Stimulated activated memory B cell treated with anti-CD40 and anti-IgM and Interleukin-4, amounts not matched to agents 10 μg/mL and 1 μg/mL and 100 μg/mL, for 72 hours (primary cell): Measurements from ENCODE around the gene PPP1R12A.

Experiments used
- ATAC-seq: fragments of 150-1000 bp; cut with Tn5 transposase; 2 replicates; pipeline ENCODE4 v1.10.0; 2021
- H3K27ac Mint-ChIP-seq: one replicate; pipeline ENCODE4 v1.8.0; 2022; ENCODE audit warnings: mild to moderate bottlenecking, mixed read lengths
- H3K27me3 Mint-ChIP-seq: one replicate; pipeline ENCODE4 v1.8.0; 2022; ENCODE audit warnings: mixed read lengths
- H3K36me3 Mint-ChIP-seq: one replicate; pipeline ENCODE4 v1.8.0; 2022; ENCODE audit warnings: mixed read lengths
- H3K4me1 Mint-ChIP-seq: one replicate; pipeline ENCODE4 v1.8.0; 2022; ENCODE audit warnings: mixed read lengths
- H3K4me3 Mint-ChIP-seq: one replicate; pipeline ENCODE4 v1.8.0; 2022; ENCODE audit warnings: mild to moderate bottlenecking, moderate library complexity, mixed read lengths
- H3K9me3 Mint-ChIP-seq: one replicate; pipeline ENCODE4 v1.8.0; 2022; ENCODE audit warnings: mixed read lengths

Gene PPP1R12A

DNA sequence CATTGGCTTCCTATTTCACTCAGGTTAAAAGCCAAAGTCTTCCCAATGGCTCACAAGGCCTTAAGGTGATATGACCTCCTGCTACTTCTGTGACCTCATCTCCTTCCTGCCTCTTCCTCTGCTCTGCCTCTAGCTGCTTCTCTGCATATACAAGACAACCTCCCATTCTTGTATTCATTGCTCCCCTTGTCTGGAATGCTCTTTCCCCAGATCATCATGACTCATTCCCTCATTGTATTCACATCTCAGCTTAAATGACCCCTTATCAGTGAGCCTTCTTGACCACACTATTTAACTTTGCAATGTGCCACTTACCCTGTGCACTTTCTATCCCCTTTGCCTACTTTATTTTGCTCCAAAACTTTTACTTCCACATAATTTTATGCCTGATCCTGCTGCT is 90.2 kb downstream of the PPP1R12A start:
- Mint-ChIP-seq H3K4me1 (peaks cover 17% of the 10 kb centered on the region), H3K27me3 (no peaks in the 10 kb centered on the region), H3K36me3 (peaks cover 66% of the 10 kb centered on the region), H3K9me3 (peaks cover 8% of the 10 kb centered on the region), H3K4me3 (no peak overlapping the region), H3K27ac (no peak overlapping the region)
- no peak for ATAC-seq

DNA sequence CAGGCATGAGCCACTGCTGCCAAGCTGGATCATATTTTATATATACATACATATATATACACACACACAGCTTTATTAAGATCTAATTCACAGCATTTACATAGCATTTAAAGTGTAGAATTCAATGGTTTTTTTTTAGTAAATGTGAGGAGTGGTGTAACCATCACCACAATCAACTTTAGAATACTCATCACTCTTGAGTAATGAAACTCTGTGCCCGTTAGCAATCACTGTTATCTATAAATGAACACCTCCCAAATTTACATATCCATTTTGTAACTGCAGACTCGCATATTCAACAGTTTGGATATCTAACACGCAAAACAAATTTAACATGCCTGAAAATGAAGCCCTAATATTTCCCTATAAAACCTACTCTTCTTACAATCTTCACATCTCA is 90.9 kb downstream of the PPP1R12A start:
- H3K27ac Mint-ChIP-seq, result no peak overlapping the region
- H3K4me3 Mint-ChIP-seq, result no peak overlapping the region
- no peaks in the 10 kb centered on the region for H3K27me3 Mint-ChIP-seq
- H3K36me3 Mint-ChIP-seq, result peaks cover 73% of the 10 kb centered on the region
- ATAC-seq, result no peak
- H3K4me1 Mint-ChIP-seq, result peaks cover 12% of the 10 kb centered on the region
- H3K9me3 Mint-ChIP-seq, result peaks cover 11% of the 10 kb centered on the region

DNA sequence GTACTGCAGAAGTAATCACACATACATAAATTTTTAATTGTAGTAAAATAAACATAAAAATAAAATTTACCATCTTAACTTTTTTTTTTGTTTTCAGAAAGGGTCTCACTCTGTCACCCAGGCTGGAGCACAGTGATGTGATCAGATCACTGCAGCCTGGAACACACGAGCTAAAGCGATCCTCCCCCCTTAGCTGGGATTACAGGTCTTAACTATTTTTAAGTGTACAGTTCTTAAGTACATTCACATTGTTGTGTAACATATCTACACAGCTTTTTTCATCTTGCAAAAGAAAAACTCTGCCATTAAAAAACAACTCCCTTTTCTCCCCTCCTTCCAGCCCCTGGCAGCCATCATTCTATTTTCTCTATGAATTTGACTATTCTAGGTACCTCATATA is 92.3 kb downstream of the PPP1R12A start:
- no peaks in the 10 kb centered on the region for H3K27me3 Mint-ChIP-seq
- ATAC-seq, result no peak
- peaks cover 14% of the 10 kb centered on the region for H3K4me1 Mint-ChIP-seq
- no peak overlapping the region for H3K4me3 Mint-ChIP-seq
- peaks cover 84% of the 10 kb centered on the region for H3K36me3 Mint-ChIP-seq
- H3K9me3 Mint-ChIP-seq, result peaks cover 18% of the 10 kb centered on the region
- no peak overlapping the region for H3K27ac Mint-ChIP-seq

DNA sequence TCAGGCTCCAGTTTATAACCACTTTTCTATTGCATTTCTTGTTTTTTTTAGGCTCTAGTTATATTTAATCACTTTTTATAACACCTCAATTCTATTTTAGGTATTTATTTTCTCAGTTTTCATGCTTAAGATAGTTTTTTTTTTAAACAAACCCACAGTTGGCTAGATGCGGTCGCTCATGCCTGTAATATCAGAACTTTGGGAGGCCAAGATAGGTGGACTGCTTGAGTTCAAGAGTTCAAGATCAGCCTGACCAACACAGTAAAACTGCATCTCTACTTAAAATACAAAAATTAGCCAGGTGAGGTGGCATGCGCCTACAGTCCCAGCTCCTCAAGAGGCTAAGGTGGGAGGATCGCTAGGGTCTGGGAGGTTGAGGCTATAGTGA is 93.0 kb downstream of the PPP1R12A start:
- Mint-ChIP-seq H3K27ac (no peak overlapping the region), H3K9me3 (peaks cover 18% of the 10 kb centered on the region), H3K36me3 (peaks cover 78% of the 10 kb centered on the region), H3K4me1 (peaks cover 10% of the 10 kb centered on the region), H3K4me3 (no peak overlapping the region), H3K27me3 (no peaks in the 10 kb centered on the region)
- ATAC-seq, result no peak

DNA sequence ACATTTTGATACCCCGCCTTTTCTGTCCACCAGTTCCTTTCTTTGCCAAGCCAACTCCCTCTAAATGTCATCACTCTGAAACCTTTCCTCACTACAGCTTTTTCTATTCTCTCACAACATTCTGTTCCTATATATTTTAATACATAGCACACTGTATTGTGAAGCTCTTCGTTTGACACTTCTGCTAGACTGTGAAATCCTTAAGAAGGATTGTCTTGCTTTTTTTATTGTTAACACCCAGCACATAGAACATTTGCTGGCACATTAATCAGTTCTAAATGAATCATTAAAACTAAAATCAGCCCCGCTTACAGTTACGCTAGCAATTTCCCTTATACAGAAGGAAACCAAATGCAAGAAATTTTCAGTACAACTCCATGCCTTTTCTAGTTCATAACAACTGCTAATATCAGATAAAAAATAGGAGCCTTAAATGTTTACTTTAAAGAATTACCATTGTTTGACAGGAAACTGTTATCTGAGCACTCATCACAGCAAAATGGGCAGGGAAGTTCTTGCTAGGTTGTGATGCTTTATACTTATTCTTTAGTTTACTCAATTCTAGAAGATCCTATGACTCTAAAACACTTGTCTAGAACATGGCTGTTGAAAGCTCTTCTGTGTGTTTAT is 93.5 kb downstream of the PPP1R12A start:
- peaks cover 10% of the 10 kb centered on the region for H3K4me1 Mint-ChIP-seq
- H3K9me3 Mint-ChIP-seq, result peaks cover 18% of the 10 kb centered on the region
- no peak overlapping the region for H3K4me3 Mint-ChIP-seq
- H3K36me3 Mint-ChIP-seq, result peaks cover 72% of the 10 kb centered on the region
- H3K27ac Mint-ChIP-seq, result no peak overlapping the region
- no peaks in the 10 kb centered on the region for H3K27me3 Mint-ChIP-seq
- ATAC-seq, result no peak

DNA sequence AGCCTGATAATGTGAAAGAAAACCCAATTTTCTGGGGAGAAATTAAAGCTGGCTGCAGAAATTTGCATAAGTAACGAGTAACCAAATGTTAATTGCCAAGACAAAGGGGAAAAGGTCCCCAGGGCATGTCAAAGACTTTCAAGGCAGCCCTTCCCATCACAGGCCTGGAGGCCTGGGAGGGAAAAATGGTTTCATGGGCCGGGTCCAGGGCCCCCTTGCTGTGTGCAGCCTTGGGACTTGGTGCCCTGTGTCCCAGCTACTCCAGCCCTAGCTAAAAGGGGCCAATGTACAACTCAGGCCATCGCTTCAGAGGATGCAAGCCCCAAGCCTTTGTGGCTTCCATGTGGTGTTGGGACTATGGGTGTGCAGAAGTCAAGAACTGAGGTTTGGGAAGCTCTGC is 96.5 kb downstream of the PPP1R12A start:
- Mint-ChIP-seq H3K4me3 (no peak overlapping the region), H3K4me1 (peaks cover 30% of the 10 kb centered on the region), H3K9me3 (peaks cover 18% of the 10 kb centered on the region), H3K36me3 (peaks cover 76% of the 10 kb centered on the region), H3K27ac (no peak overlapping the region), H3K27me3 (no peaks in the 10 kb centered on the region)
- no peak for ATAC-seq

DNA sequence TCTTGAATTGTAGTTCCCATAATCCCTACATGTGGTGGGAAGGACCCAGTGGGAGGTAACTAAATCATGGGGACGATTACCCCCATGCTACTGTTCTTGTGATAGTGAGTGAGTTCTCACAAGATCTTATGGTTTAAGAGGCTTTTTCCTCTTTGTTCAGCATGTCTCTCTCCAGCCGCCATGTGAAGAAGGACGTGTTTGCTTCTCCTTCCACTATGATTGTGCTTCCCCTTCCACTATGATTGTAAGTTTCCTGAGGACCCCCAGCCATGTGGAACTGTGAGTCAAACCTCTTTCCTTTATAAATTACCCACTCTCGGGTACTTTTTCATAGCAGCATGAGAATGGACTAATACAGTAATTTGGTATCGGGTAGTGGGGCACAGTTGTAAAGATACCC is 97.3 kb downstream of the PPP1R12A start:
- Mint-ChIP-seq H3K36me3 (peaks cover 78% of the 10 kb centered on the region), H3K27ac (no peak overlapping the region), H3K27me3 (no peaks in the 10 kb centered on the region), H3K4me3 (no peak overlapping the region), H3K9me3 (peaks cover 18% of the 10 kb centered on the region), H3K4me1 (peaks cover 30% of the 10 kb centered on the region)
- ATAC-seq, result no peak

DNA sequence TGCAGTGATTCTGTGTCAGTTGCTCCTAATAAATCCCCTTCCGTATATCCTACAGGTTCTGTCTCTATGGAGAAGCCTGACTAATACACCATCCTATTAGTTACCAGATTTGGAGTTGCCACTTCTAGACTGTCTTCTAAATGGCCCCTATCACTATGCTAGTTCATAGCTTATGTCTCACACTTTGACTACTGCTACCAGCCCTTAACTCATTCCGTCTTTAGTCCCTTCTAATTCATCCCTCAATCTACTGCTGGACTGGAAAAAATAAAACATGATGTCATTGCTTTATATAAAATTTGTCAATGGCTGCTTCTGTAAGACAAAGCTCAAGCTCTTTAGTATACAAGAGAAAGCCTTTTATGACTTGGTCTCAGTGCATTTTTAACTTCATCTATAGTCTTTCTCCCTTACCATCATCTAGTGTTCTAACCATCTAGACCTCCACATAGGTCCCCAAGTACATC is 99.5 kb downstream of the PPP1R12A start:
- Mint-ChIP-seq H3K36me3 (peaks cover 68% of the 10 kb centered on the region), H3K4me3 (no peak overlapping the region), H3K4me1 (peaks cover 26% of the 10 kb centered on the region), H3K27ac (no peak overlapping the region), H3K9me3 (peaks cover 13% of the 10 kb centered on the region), H3K27me3 (no peaks in the 10 kb centered on the region)
- no peak for ATAC-seq

DNA sequence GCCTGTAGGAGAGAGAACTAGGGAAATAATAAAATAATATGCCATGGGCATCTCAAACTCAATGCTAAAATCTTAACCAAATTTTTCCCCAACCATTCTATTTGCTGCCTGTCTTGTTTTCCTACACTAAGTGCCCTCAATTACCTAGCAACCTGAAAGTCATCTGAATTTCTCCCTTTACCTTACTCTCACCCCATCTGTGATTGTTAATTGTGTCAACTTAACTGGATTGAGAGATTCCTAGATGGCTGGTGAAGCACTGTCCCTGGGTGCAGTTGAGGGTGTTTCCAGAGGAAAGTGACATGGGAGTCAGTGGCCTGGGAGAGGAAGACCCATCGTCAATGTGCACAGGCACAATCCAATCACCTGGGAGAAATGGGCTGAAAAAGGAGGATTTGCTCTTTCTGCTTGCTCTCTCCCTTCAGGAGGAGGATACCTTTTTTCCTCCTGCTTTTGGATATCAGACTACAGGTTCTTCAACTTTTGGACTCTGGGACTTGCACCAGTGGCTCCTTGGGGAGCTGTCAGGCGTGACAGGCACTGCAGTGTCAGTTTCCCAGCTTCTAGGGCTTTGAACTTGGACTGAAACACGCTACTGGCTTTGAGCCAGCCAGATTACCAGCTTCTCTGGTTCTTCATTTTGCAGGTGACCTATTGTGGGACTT is 100.1 kb downstream of the PPP1R12A start:
- Mint-ChIP-seq H3K36me3 (peaks cover 66% of the 10 kb centered on the region), H3K27me3 (no peaks in the 10 kb centered on the region), H3K27ac (no peak overlapping the region), H3K4me3 (no peak overlapping the region), H3K9me3 (peaks cover 10% of the 10 kb centered on the region), H3K4me1 (peaks cover 26% of the 10 kb centered on the region)
- ATAC-seq, result no peak

DNA sequence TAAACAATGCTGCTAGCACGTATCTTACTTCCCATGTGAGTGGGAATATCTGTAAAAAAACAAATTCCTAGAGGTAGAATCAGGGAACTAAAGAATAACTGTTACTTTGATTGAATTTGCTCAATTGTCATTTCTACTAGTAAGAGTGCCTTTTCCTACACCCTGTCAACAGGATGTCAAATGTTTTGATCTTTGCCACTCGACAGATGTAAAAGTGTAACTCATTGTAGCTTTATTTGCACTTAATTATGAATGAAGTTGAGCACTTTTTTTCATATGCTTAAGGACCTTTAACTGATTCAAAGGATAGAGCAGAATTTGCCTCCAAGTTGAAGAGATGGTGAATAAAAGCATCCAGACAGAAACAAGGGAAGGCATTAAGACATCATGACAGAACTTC is 104.5 kb downstream of the PPP1R12A start:
- Mint-ChIP-seq H3K9me3 (no peaks in the 10 kb centered on the region), H3K36me3 (peaks cover 59% of the 10 kb centered on the region), H3K4me3 (no peak overlapping the region), H3K27me3 (no peaks in the 10 kb centered on the region), H3K4me1 (peaks cover 26% of the 10 kb centered on the region), H3K27ac (no peak overlapping the region)
- no peak for ATAC-seq

DNA sequence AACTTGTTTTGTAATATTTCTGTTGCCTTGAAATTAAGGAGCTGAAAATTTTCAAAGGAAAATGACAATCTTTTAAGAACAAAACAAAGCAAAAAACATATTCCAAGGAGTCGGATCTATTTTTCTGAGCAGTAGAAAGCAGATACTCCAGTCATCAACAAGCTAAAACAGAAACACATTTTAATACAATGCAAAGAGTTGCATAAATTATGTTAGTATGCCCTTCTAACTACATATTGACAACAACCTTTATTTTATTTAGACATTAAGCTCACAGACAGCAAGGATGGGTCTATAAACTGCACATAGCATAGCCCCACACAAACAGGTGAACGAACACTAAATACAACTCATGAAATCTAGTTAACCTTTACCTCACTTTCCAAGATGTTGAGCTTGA is 106.0 kb downstream of the PPP1R12A start:
- Mint-ChIP-seq H3K9me3 (no peaks in the 10 kb centered on the region), H3K4me1 (peaks cover 13% of the 10 kb centered on the region), H3K27ac (no peak overlapping the region), H3K27me3 (no peaks in the 10 kb centered on the region), H3K36me3 (peaks cover 54% of the 10 kb centered on the region), H3K4me3 (no peak overlapping the region)
- no peak for ATAC-seq

DNA sequence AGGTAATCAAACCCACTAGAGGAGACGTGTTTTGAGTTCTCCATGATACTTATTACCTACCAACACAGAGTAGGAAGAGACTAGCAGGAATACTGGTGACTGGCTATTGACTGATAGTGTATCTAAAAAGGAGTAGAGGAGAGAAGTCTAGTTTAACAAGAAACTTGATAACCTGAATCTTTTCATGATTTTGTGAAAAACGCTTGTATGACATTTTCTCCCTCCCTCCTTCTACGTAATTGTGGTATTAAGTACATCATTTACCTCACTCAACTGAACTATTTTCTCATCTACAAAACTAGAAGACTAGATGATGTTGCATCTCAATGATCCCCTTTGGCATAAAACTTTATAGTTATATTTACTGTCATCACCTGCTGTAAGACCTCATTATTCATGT is 107.4 kb downstream of the PPP1R12A start:
- no peak for ATAC-seq
- Mint-ChIP-seq H3K27me3 (no peaks in the 10 kb centered on the region), H3K36me3 (peaks cover 44% of the 10 kb centered on the region), H3K27ac (no peak overlapping the region), H3K9me3 (no peaks in the 10 kb centered on the region), H3K4me3 (no peak overlapping the region), H3K4me1 (peaks cover 12% of the 10 kb centered on the region)

DNA sequence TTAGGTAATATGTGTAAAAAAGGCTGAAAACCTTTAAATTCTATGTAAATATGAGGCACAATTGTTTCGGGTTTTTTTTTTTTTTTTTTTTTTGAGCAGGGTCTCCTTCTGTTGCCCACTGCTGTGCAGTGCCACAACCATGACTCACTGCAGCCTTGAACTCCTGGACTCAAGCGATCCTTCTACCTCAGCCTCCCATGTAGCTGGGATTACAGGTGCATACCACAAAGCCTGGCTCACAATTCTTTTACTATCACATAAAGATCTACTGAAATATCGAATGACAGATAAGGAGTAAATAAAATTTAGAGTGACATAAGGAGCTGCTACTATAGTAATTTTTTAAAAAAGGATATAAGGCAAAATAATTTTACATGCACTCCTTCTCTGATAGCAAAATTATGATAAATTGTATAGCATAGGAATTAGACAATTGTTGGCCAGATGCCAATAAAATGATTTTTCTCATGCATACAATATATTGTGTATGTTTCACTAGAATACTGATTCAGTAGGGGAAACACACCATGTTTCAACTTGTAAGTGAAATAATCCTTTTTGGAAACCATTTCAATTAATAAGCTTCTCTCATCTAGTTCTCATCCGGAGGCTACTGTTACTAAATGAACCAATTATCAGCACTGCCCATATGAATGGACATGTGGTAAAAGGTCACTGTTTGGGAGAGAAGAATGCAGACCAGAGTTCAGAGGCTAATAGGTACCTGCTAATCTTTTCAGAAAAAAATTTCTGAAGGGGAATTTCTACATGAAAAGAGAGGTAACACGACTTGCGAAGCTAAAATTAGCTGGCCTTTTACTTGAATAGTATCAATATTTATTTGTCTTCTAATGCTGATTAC is 108.4 kb downstream of the PPP1R12A start:
- H3K4me3 Mint-ChIP-seq, result no peak overlapping the region
- H3K4me1 Mint-ChIP-seq, result peaks cover 12% of the 10 kb centered on the region
- H3K9me3 Mint-ChIP-seq, result no peaks in the 10 kb centered on the region
- ATAC-seq, result no peak
- peaks cover 44% of the 10 kb centered on the region for H3K36me3 Mint-ChIP-seq
- H3K27ac Mint-ChIP-seq, result no peak overlapping the region
- no peaks in the 10 kb centered on the region for H3K27me3 Mint-ChIP-seq

DNA sequence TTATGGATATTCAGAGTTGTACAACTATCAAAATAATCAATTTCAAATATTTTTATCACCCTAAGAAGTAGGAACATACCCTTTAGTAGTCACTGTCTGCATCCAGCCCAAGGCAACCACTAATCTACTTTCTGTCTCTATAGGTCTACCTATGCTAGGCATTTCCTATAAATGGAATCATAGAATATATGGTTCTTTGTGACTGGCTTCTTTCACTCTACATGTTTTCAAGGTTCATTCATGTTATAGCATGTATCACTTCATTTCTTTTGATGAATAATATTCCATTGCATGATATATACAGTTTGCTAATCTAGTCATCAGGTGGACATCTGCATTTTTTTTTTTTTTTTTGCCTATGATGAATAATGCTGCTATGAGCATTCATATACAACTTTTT is 112.4 kb downstream of the PPP1R12A start:
- no peak for ATAC-seq
- Mint-ChIP-seq H3K27ac (no peak overlapping the region), H3K27me3 (no peaks in the 10 kb centered on the region), H3K36me3 (peaks cover 36% of the 10 kb centered on the region), H3K4me1 (peaks cover 2% of the 10 kb centered on the region), H3K9me3 (no peaks in the 10 kb centered on the region), H3K4me3 (no peak overlapping the region)

DNA sequence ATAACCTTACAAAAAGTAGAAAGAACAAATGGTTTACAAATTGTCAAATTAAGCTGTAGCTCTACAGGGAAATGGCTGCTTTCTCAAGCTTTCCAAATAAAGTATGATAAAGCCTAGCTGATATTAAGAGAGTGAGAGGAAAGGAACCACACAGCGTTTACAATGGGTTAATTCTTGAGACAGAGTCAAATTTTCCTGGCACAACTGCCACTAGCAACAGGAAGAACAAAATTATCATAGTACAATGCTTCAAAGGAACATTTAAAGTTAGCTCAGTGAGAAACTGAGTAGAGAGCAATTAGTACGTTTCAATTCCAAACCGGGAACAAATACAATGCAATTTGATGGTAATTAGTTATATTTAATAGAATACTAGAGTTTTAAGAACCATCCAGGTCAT is 116.0 kb downstream of the PPP1R12A start:
- ATAC-seq, result no peak
- Mint-ChIP-seq H3K36me3 (peaks cover 50% of the 10 kb centered on the region), H3K4me3 (no peak overlapping the region), H3K27ac (no peak overlapping the region), H3K9me3 (no peaks in the 10 kb centered on the region), H3K4me1 (no peaks in the 10 kb centered on the region), H3K27me3 (no peaks in the 10 kb centered on the region)
